DND-41 (cell line): ENCODE measurements around the gene ZNF23.

Source experiments
- ATAC-seq: fragments of 200-7000 bp; cut with Tn5 transposase; 3 replicates; pipeline ENCODE4 v1.9.1; 2021; ENCODE audit warnings: low read depth; ENCODE audit not compliant: insufficient read depth
- DNase-seq: peaks from one replicate; pipeline ENCODE4 v3.0.0-alpha.2; 2020
- H2AFZ ChIP-seq: 2 replicates; pipeline ENCODE4 v1.6.0; 2012; ENCODE audit warnings: low read depth, low read length
- H3K27ac ChIP-seq: 2 replicates; pipeline ENCODE4 v1.5.1; 2012; ENCODE audit warnings: low read length, inconsistent platforms
- H3K27me3 ChIP-seq: fragments of 200-600 bp; sonication (generic); 2 replicates; pipeline ENCODE4 v1.6.0; 2012; ENCODE audit warnings: low read length, mild to moderate bottlenecking, inconsistent platforms; ENCODE audit not compliant: insufficient read depth, poor library complexity
- H3K36me3 ChIP-seq: 2 replicates; pipeline ENCODE4 v1.5.1; 2012; ENCODE audit warnings: low read length, inconsistent platforms; ENCODE audit not compliant: insufficient read depth
- H3K4me1 ChIP-seq: 2 replicates; pipeline ENCODE4 v1.5.1; 2012; ENCODE audit warnings: mild to moderate bottlenecking, low read length; ENCODE audit not compliant: insufficient read depth
- H3K4me2 ChIP-seq: 2 replicates; pipeline ENCODE4 v1.6.0; 2012; ENCODE audit warnings: mild to moderate bottlenecking, moderate library complexity, low read length, inconsistent platforms; ENCODE audit not compliant: insufficient read depth
- H3K4me3 ChIP-seq, 2 experiments: fragments of 200-600 bp in 1 of 2; shearing (Covaris generic) in 1 of 2; 2 replicates each; pipeline ENCODE4 v1.5.1; 2012 to 2016; ENCODE audit warnings: inconsistent platforms in 2 of 2, low read length in 2 of 2, mild to moderate bottlenecking in 2 of 2, low read depth in 1 of 2, moderate library complexity in 1 of 2
- H3K79me2 ChIP-seq: 2 replicates; pipeline ENCODE4 v1.6.0; 2012; ENCODE audit warnings: low read length, inconsistent platforms; ENCODE audit not compliant: insufficient read depth
- H3K9ac ChIP-seq: 2 replicates; pipeline ENCODE4 v1.6.0; 2012; ENCODE audit warnings: low read depth, mild to moderate bottlenecking, inconsistent platforms, low read length, moderate library complexity
- H3K9me3 ChIP-seq: 2 replicates; pipeline ENCODE4 v1.5.1; 2012; ENCODE audit warnings: low read length, moderate library complexity, mild to moderate bottlenecking, inconsistent platforms; ENCODE audit not compliant: insufficient read depth, severe bottlenecking
- H4K20me1 ChIP-seq: 2 replicates; pipeline ENCODE4 v1.6.0; 2012; ENCODE audit warnings: low read length; ENCODE audit not compliant: insufficient read depth
- CTCF ChIP-seq: IDR thresholded peaks from 2 replicates; pipeline ENCODE4 v1.5.1; 2012; ENCODE audit warnings: borderline replicate concordance, low read length, moderate library complexity, mild to moderate bottlenecking; ENCODE audit not compliant: poor library complexity, severe bottlenecking; ENCODE audit errors: extremely low read depth
- EZH2 ChIP-seq: IDR thresholded peaks from 3 replicates; pipeline ENCODE4 v1.6.1; 2012; ENCODE audit warnings: borderline replicate concordance, low read depth, mild to moderate bottlenecking, moderate library complexity, low read length, inconsistent platforms; ENCODE audit not compliant: severe bottlenecking

Gene ZNF23

DNA sequence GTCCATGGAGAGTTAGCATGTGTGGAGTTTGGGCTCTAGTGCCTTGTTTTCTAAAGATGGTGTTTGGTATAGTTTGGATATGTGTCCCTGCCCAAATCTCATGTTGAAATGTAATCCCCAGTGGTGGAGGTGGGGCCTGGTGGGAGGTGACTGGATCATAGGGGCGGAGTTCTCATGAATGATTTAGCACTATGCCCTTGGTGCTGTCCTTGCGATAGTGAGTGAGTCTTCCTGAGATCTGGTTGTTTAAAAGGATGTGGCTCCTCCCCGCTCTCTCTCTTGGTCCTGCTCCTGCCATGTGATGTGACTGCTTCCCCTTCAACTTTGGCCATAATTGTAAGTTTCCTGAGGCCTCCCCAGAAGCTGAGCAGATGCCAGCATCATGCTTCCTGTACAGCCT, 36.0 kb upstream of the ZNF23 start:
- Histone ChIP-seq H3K27ac (no peak overlapping the region), H3K9ac (no peak overlapping the region), H3K9me3 (no peaks in the 10 kb centered on the region), H4K20me1 (no peaks in the 10 kb centered on the region), H3K4me1 (no peaks in the 10 kb centered on the region), H2AFZ (no peak overlapping the region), H3K4me3 (no peak overlapping the region), H3K4me2 (no peak overlapping the region), H3K79me2 (no peaks in the 10 kb centered on the region), H3K27me3 (no peaks in the 10 kb centered on the region), H3K36me3 (no peaks in the 10 kb centered on the region)
- DNase-seq, result no peak
- TF ChIP-seq EZH2, result no peak
- no peak for TF ChIP-seq CTCF
- ATAC-seq, result no peak

GRCh38 chr16:71493213-71493612, 31.2 kb upstream of the ZNF23 start:
- no peak overlapping the region for H3K4me3 ChIP-seq
- no peaks in the 10 kb centered on the region for H3K4me1 ChIP-seq
- TF ChIP-seq CTCF, result no peak
- TF ChIP-seq EZH2, result no peak
- no peak overlapping the region for H2AFZ ChIP-seq
- H3K79me2 ChIP-seq, result no peaks in the 10 kb centered on the region
- no peak overlapping the region for H3K9ac ChIP-seq
- DNase-seq, result no peak
- no peaks in the 10 kb centered on the region for H4K20me1 ChIP-seq
- no peaks in the 10 kb centered on the region for H3K36me3 ChIP-seq
- peaks cover 3% of the 10 kb centered on the region for H3K27me3 ChIP-seq
- no peaks in the 10 kb centered on the region for H3K9me3 ChIP-seq
- H3K27ac ChIP-seq, result no peak overlapping the region
- no peak for ATAC-seq
- no peak overlapping the region for H3K4me2 ChIP-seq

- ATAC-seq (no peak), DNase-seq (no peak)
- H3K9ac ChIP-seq, result no peak overlapping the region
- no peak overlapping the region for H3K27ac ChIP-seq
- H3K36me3 ChIP-seq, result no peaks in the 10 kb centered on the region
- no peaks in the 10 kb centered on the region for H3K79me2 ChIP-seq
- peaks cover 3% of the 10 kb centered on the region for H3K27me3 ChIP-seq
- no peak overlapping the region for H2AFZ ChIP-seq
- H3K9me3 ChIP-seq, result no peaks in the 10 kb centered on the region
- no peaks in the 10 kb centered on the region for H4K20me1 ChIP-seq
- no peak overlapping the region for H3K4me2 ChIP-seq
- TF ChIP-seq EZH2, result no peak
- TF ChIP-seq CTCF, result no peak
- H3K4me1 ChIP-seq, result no peaks in the 10 kb centered on the region
- no peak overlapping the region for H3K4me3 ChIP-seq
These were observed 30.7 kb upstream of the ZNF23 start for GRCh38 chr16:71492786-71493185.

- Histone ChIP-seq H3K36me3 (no peaks in the 10 kb centered on the region), H3K9ac (no peak overlapping the region), H3K9me3 (no peaks in the 10 kb centered on the region), H3K4me3 (no peak overlapping the region), H3K4me1 (no peaks in the 10 kb centered on the region), H3K27me3 (peaks cover 3% of the 10 kb centered on the region), H4K20me1 (no peaks in the 10 kb centered on the region), H2AFZ (no peak overlapping the region), H3K4me2 (no peak overlapping the region), H3K79me2 (no peaks in the 10 kb centered on the region), H3K27ac (no peak overlapping the region)
- DNase-seq, result no peak
- TF ChIP-seq EZH2 (no peak), CTCF (no peak)
- ATAC-seq, result no peak
These were observed 29.0 kb upstream of the ZNF23 start for GRCh38 chr16:71491054-71491453.
